DMS153 treated with DMSO at 0.1 percent for 48 hours (cell line): Measurements from ENCODE around the gene FAM78B.

Experiments used
- DNase-seq: peaks from one replicate; lab custom pipeline; 2025; ENCODE audit not compliant: unreplicated experiment; lab: John Stamatoyannopoulos, UW

FAM78B gene

DNA sequence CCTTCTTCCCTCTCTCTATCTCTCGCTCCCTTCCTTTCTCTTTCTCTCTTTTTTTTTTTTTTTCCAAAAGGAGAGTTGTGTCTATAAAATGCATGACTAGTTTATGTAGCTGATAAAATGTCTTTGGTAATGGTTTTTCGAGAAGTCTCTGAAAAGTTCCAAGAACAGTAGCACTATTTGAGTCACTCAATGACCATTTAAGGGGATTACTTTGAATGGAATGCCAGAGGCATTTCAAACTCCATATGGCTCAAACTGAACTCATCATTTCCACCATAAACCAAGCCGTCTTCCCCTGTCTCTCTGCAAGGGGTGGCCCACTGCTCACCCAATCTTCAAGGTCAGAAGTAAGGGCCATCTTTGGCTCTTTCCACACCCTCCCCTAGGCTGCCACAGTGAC, 93.3 kb downstream of the FAM78B start:
- no peak for DNase-seq

DNA sequence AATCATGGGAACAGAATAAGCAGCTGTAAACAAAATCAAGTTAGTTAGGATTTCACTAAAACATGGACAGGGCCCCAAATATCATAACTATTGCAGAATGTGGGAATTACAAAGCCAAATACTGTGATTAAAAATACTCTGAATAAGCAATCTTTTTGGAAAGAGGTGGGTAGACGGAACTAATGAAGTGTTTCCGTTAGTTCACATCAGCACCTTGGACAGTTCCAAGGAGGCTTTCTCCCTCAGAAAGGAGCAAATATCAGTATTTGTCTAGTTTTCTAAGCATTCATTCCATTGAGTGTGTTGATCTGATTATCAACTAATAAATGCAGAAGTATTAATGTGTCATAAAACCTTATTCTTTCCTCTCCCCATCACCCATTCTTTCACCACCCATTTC, 97.4 kb downstream of the FAM78B start:
- no peak for DNase-seq

DNA sequence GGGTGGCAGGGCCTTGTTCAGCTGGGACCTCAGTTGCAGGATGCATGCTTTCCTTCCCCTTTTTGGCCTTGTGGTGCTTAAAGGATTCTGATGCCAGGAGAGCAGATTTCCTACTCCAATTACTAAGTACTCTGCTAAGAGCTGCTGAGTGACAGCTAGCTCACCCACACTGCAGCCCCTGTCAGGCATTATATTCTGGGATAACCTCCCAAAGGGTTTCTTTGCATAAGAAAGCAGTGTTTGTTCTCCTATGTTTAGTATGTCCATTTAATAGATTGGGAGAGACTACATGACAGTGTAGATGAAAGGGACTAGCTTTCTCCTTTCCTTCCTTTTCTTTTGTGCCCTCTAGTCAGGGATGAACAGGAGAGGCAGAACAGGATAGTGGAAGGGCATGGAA, 100.7 kb downstream of the FAM78B start:
- no peak for DNase-seq

DNA sequence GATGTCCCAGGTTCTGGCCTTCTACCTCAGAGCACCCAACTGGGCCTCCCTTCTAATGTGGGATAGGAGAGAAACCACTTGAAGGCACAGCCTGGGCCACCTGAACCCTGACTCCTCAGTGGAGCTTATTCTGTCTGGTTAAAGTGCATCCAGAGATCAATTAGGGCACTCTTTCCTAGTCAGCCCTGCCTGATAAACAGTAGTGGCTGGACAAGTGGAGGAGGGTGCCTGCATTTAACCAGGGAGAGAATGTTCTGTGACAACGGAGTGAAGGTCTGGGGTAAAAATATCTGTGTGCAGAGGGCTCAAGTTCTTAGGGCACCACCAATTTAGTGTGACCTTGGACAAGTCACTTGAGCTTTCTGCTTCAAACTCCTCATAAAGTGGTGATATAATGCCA, 101.8 kb downstream of the FAM78B start:
- no peak for DNase-seq

DNA sequence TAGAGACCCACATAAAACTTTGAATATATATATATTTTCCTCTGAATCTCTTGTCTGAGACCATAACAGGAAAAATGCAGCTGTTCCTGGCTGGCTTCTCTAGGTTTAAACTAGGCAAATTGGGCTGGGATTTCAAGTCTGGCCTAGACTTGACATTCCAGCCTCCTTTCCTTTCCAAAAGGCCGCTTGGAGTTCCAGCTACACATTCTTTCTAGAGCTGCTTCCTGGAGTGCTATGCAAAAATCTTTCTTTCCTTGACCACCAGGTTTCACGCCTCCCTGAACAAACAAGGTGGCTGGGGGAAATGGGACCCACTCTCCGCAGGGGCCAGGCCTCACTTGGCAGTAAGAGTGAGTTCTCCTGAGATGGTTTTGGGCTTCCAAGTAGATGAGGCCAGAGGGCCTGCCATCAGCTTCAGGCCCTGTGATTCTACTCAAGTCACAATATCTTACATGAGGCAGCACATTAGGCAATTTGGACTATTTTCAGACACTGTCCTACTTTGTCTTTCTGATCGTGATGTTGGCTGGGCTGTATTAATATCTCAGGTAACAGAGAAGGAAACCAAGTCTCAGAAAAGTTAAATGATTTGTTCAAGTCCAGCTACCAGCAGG, 102.4 kb downstream of the FAM78B start:
- no peak for DNase-seq

DNA sequence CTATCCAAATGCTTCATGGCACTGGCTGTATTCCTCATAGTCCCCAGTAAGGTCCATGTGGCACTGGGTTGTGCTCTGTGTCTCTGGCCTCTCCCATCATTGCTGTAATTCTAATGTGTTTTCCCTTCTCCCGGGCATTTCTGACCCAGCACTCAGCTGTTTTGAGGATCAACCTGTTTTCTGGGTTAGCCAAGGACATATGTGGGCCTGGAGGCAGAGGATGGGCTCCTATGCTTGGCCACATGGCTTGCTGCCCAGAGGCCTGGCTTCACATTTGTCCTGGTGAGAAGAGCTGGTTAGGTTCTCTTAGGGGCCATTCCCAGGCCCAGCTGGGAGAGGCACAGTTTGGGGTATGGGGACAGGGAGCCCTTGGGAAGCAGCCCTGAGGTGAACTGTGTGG, 103.1 kb downstream of the FAM78B start:
- DNase-seq = no peak

DNA sequence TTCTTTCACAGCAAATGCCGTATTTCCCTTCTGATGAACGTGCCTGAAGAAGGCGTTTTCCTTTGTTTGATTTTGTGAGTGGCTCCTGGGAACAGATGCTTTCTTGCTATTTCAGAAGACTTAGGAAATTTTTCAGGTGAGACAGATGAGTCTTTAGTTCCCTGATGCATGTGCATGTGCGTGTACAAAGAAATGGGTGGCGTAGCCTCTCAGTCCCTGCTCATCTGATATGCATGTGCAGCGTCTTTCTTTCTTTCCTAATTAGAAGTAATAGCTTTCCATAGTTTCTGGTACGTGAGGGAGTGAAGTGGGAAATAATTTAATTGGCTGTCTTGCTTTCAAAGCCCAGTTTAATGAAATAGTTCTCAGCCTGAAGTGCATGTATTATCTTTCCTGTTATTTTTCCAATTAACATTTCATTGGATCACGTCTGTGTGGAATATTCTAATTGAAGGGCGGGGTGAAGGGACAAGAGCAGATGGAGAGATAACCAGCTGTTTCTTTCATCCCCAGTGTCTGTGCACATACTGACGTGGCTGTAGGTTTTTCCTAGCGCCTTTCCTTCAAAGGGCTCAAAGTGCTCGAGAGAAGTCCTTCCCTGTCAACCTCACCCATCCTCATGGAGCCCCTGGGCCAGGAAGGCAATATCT, 104.3 kb downstream of the FAM78B start:
- DNase-seq = no peak

DNA sequence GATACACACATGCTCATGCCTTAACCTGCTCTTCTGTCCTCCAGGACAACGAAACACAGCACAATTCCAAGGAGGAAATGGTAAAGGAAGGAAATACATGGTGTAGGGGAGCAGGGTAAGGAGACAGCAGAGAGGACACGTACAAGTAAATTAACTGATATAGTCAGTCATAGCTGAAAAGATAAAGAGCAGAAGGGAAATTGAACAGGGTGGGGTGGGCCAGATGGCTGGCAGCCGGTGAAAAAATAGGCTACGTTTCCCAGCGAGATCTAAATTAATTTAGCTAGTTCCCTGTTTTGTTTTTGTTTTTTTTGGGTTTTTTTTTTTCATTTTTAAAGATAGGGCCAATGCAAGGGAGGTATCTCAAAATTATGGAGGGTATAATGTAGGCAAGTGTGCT, 109.2 kb downstream of the FAM78B start:
- DNase-seq = no peak

DNA sequence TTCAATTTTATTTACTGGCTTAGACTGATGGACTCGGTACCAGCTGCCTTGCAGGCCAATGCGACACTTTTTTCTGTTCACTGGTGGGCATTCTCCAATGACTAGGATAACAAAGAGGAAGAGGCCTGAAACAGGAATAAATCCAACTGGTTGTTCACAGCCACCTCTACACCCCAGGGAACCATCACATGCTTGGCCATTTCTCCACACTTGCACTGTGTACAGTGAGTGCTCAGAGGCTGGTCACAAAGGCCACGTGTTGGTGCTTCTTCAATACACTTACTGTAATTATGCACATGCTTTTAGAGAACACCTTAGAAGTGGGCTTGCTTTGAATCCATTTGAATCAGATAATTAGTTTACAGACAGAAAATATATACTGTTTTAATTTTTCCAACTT, 113.4 kb downstream of the FAM78B start:
- no peak for DNase-seq

DNA sequence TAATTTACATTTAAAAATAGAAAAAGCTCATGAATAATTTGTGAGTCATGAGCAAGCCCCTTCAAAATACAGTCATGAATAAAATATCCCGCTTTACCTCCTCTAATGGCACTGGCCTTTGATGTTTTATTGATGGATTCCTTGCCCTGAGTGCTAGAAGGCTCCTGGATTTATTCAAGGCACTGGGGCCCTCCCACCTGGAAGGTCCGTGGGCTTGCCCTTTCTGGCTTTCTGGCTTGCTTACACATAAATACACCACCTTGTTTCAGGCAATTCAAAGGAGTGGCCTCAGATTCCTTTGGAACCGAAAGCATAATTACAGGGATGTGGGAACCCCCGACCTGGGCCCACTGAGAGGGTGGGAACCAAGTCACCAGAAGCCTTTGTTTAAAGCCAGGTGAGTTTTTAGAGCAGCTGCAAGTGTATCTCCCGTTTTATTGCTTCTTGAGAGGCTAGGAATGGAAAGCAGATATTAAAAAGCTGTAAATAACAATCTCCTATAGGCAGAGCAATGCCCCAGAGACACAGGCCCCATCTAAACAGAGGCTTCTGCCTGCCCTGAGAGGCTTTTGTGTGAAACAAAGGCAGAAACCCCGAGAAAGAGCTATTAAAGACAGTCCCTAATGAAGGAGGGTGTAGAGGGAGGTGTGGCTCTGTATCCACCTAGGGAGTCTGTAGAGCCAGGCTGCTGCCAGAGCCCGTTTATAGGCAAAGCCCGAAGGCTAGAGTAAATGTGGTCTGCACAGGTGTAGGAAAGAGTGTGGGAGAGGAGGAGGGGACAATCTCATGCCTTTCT, 126.4 kb downstream of the FAM78B start:
- DNase-seq = no peak

DNA sequence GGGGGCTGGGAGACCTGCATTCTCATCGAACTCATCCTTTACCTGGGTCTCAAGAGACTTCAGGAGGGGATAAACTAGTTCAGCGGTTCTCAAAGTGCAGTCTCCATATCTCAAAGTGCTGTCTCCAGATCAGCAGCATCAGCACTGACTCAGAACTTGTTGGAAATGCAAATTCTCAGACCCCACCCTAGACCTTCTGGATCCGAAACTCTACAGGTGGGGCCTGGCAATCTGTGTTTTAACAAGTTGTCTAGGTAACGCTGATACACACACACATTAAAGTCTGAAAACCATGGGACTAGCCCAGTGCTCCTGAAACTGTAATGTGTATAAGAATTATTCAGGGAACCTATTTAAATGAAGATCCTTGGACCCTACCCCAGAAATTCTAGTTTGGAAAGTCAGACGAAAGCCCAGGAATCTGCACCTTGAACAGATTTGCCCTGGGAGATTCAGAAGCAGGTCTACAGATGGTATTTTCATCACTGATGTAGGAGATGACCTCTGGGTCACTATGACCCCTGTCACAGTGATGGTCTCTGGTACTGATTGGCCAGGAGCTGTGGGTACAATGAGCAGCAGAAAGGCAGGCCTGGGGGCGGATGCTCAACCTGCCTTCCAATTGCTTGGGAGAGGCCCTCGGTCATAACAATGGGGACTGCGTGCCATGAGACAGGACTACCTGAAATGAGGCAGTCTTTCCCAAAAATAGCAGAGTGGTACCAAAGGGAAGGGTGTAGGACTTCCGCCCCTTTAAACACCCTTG, 127.2 kb downstream of the FAM78B start:
- DNase-seq = no peak

DNA sequence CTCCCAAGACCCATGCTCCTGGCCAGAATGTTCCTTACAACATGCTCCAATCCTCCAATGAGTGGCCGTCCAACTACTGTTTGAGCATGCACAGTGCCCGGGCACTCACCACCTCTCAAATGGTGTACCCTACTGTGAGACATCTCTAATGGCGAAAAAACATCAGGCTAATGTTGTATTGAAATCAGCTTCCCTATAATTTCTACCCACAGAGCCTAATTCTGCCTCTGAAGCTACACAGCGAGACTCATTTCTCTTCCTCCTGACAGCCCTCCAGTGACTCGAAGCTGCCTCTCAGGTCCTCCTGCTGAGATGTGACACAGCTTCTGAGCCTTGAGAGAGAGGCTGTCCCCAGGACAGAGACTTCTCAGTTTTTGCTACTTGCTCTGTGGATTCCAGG, 130.7 kb downstream of the FAM78B start:
- no peak for DNase-seq

DNA sequence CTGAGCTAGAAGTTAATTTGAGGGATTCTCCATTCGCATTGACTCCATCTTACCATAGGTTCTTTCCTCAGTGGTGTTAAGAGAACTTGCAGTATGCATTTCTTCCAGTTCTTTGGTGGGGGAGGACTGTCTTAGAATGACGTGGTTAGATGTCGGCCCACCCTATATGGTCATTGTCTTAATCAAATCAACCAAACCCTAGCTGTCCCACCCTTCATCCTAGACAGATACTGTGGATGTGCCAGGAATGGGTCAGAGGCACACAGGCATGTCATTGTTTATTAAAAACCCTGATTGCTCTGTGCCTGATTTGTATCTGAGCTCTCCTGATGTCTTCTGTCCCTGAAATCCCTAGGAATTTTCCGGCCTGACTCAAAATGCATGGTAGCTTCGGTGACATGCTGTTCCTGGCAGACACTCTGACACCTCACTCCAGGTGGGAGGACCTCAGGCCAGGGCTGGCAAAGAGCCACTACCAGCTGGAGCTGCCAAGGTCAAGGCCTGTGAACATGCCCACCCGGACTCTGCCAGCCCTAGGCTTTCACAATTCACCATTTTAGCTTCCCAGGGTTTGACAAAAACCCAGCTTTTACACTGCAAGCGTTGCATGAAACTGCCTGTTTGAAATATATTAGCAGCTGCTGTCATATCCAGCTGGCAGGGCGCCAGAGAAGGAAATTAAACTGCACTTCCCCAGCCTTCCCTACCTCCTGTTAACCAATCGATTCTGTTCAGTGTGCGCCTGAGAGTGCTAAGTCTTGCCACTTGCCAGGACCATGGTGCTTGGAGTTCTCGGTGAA, 134.0 kb downstream of the FAM78B start:
- DNase-seq = no peak

DNA sequence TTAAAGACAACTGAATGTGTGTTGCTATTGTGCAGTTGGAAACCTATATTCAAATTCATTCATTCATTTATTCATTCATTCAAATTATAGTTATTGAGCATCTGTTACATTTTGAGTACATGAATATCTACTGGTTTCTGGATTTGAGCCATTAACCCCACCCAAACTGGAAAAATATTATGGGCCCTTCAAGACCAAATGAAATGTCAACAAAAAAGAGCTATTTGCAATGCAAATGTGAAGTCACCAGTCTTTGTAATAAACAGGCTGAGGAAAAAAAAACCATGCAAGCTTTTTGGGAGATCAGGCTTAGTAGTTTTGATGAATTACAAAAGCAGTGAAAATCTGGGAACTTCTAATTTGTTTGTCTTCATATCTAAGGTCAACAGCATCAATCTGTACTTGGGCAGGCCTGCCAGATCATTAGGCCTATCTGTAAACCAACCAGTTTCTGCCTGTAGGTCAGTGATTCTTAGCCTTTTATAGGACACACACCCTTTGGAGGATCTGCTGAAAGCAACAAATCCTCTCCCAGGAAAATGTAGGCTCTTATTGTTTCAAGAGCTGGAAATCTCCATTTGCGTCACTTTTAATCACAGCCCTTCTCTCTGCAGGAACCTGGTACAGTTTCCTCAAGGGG, 134.7 kb downstream of the FAM78B start:
- DNase-seq = no peak

DNA sequence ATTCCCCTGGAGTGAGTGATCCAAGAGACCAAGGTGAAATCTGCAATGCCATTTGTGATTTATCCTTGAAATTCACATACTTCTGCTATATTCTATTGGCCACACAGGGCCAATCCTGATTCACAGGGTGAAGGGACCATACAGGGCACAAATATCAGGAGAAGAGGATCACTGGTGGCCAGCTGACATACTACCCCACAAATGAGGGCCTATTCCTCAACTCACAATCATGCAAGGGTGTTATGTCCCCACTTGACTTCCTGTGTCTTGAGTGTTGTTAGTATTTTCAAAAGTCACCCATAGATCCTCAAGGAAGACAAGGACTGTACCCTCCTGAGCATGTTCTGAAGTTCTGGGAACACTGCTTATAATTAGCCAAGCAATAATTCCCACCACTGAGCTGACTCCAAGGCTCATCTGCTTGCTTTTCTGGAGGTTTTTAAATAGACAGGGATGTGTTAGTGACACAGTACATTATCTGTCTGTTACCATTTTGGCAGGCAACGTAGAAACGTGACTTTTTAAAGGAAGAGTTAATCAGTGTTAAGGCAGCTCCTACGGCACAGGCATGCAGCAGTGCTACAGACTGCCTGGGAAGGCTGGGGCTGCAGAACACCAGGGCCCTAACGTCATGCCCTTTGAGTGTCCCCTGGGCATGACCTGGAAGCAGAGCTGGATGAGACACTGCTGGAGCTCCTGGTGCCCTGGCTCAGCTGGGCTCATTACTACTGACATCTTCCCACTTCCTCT, 137.4 kb downstream of the FAM78B start:
- no peak for DNase-seq

DNA sequence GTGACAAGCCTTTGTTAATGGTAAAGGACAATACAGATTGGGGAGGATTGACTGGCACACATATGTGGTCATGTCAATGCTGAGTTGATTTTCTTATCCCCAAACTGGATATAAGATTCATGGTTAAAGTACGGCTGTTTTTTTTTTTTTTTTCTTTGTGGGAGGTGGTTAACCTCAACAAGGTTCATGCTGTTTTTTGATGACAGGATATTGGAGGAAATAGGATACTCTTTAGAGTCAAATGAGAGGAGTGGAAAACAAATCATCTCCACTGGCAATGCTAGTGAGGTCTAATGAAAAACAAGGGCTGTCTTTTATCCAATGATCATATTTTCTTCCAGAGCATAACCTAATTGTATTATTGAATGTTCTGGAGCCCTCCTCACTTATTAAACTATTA, 140.2 kb downstream of the FAM78B start:
- no peak for DNase-seq

DNA sequence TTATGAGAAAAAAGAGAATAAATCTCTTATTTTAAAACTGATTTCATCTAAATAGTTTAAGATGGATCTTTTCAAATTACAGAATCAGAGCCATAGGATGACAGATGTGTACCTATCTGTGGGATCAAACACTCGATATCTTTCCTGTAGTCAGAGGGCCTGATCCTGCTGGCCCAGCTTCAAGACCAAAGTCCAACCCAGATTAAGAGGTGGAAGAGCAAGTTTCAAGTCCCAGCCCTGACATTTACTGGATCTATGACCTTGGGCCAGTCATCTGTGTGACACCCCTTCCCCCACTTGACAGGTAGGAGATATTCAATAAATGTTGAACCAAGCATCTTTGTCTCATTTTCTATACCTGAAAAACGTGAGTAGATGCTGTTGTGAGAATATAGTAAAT, 140.7 kb downstream of the FAM78B start:
- DNase-seq = no peak

DNA sequence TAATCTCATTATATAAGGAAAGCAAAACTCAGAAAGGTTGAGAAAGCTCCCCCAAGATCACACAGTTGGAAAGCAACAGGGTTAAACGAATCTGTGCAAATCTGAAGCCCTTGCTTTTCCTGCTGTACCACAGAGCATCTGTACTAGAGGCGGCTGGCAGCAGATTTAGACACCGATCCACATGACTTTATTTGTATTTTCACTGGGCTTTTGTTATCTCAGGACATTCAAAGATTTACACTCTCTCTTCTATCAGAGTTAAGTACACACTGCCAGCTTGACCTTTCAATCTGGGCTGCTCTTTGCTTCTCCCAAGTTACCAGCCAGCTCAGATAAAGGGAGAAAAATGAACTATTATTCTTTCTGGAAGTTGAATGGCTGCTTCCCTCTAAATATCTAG, 146.6 kb downstream of the FAM78B start:
- DNase-seq = no peak
